Measurements from ENCODE around the gene TPP1.

DNA sequence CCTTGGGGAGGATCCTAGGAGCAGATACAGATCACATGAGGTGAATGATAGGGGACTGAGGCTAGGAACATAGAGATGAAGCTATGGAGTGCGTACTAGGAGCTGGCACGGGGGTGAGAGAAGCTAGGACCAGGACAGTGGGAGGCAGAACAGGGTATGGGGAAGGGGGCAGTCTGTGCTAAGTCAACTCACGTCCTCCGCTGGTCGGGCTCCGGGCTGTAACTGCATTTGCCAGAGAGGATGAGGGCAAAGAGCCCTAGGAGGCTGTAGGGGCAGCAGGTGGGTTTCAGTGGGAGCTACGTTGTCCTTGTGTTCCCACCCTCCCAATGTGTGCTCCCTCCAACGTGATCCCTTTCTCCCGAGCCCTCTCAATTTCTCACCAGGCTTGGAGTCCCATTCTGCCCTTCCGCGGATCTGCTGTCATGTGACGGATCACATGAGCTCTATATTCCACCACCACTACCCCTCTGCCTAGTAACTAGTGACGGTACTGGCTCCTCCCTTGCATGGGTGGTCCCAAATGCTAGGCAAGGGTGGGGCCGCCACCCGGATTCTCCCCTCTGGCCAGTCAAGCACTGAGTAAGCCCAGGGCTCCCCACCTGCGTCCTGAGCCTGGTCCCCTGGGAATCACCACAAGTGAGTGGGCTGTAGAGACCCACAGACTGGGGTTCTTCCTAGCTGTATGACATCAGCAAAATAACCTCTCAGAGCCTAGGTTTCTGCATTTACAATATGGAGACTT is at the start of gene TPP1:
- peak; percentile 63 for TF ChIP-seq POLR2A (IDR thresholded peaks at IDR 0.05; ENCODE audit: low read depth, low read length)
- TF ChIP-seq TAF1 (IDR thresholded peaks at IDR 0.05; ENCODE audit: borderline replicate concordance, low read depth, low read length) = no peak; the same call in 1 of the 2 replicates
- no peak for TF ChIP-seq POLR2AphosphoS5 (IDR thresholded peaks at IDR 0.05; ENCODE audit: low read depth, low read length)

Measured in GM12892 (cell line).